NCI-H82 treated with DMSO at 0.1 percent for 48 hours (cell line): Measurements from ENCODE around the gene FLNA.
A peak's percentile ranks its signal among the peaks of the same experiment; 100 is the strongest.
"Not testable (repeated sequence)": the region's sequence is repeated elsewhere in the genome, so short reads cannot be mapped to it uniquely, and the experiment has no call there.

ENCODE experiments used
- DNase-seq: peaks from one replicate; lab custom pipeline; 2025; ENCODE audit not compliant: unreplicated experiment; lab: John Stamatoyannopoulos, UW

Gene FLNA, protein sequence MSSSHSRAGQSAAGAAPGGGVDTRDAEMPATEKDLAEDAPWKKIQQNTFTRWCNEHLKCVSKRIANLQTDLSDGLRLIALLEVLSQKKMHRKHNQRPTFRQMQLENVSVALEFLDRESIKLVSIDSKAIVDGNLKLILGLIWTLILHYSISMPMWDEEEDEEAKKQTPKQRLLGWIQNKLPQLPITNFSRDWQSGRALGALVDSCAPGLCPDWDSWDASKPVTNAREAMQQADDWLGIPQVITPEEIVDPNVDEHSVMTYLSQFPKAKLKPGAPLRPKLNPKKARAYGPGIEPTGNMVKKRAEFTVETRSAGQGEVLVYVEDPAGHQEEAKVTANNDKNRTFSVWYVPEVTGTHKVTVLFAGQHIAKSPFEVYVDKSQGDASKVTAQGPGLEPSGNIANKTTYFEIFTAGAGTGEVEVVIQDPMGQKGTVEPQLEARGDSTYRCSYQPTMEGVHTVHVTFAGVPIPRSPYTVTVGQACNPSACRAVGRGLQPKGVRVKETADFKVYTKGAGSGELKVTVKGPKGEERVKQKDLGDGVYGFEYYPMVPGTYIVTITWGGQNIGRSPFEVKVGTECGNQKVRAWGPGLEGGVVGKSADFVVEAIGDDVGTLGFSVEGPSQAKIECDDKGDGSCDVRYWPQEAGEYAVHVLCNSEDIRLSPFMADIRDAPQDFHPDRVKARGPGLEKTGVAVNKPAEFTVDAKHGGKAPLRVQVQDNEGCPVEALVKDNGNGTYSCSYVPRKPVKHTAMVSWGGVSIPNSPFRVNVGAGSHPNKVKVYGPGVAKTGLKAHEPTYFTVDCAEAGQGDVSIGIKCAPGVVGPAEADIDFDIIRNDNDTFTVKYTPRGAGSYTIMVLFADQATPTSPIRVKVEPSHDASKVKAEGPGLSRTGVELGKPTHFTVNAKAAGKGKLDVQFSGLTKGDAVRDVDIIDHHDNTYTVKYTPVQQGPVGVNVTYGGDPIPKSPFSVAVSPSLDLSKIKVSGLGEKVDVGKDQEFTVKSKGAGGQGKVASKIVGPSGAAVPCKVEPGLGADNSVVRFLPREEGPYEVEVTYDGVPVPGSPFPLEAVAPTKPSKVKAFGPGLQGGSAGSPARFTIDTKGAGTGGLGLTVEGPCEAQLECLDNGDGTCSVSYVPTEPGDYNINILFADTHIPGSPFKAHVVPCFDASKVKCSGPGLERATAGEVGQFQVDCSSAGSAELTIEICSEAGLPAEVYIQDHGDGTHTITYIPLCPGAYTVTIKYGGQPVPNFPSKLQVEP (N-terminal part only)

DNA sequence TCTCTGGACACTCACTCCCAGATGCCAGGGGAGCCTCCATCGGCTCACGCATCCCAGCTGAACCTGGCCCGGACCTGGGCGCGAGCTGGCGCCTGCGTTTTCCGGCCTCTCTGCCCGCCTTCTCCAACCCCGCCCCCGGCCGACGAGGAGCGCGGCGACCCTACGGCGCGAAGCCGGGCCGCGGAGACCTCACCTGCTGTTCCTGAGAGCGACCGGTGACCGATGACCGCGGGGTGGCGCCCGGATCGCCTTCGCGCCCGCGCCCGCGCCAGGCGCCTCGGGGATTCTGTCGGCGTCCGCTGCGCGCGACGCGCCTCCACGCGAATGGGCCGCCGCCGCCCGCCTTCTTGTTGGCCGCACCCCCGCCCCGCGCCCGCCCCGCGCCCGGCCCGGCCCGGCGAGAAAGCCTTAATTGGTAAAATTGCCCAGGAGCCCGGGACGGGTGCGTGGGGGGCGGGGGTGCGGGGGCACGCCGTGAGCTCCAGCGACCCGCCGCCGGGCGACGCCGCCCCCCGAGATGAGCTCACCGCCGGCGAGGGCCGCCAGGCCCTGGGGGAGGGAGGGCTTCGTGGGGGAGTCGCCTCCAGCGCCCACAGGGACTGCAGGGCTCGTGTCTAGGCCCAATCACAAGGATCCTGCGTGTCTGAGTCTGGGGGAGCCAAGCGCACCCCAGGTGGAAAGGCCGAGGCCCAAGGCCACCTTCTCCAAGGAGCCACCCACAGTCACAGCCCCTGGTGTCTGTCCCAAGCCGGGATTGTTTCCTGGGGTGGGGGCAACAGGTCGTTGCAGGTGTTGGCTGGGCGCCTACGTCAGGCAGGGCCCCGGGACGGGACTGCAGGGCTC, at the start of gene FLNA:
TSS of gene FLNA (minus strand) at position 322 of the 843 bp plus-strand sequence. CDS start 3,389 bp downstream, outside the sequence.
- DNase-seq: no peak

DNA sequence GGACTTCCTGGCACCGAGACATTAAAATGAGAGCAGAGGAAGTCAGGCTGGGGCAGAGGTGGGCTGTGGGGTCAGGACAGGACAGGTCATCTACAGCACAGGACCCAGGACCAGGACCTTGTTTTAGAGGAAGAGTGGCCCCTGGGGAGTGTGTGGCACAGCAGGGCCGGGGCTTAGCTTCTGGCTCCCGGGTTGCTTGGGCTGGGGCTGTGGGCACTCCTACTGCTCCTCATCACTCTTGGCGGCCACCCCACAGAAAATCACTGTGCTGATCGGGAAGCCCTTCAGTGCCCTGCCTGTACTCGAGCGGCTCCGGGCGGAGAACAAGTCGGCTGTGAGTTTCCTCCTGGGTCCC, 45.9 kb upstream of the FLNA start:
- DNase-seq: no peak

DNA sequence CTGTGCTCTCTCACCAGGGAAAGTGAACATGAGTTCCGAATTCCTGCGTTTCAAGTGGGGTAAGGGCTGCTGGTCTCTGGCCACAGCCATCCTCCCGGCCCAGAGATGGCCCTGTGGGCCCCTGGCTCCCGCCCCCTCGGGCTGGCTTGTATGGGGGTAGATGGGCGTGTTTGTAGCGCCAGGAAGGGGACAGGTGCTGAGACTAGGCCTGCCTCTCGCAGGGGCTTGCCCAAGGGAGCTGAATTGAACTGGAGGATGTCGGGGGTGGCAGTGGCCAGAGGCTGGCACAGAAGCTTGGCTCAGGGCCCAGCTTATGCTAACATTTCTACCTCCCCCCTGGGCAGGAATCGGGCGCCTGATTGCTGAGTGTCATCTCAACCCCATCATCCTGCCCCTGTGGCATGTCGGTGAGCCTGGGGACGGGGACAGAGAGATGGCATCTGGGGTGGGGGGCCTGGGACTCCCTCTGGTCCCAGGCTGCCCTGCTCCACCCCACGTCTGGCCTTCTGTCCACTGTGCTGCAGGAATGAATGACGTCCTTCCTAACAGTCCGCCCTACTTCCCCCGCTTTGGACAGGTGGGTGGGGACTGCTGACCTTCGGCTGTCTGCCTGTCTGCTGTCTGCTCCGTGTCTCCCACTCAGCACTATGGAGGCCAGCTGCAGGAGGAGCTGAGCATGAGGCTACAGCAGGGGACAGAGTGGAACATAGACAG, 45.4 kb upstream of the FLNA start:
- DNase-seq: no peak

DNA sequence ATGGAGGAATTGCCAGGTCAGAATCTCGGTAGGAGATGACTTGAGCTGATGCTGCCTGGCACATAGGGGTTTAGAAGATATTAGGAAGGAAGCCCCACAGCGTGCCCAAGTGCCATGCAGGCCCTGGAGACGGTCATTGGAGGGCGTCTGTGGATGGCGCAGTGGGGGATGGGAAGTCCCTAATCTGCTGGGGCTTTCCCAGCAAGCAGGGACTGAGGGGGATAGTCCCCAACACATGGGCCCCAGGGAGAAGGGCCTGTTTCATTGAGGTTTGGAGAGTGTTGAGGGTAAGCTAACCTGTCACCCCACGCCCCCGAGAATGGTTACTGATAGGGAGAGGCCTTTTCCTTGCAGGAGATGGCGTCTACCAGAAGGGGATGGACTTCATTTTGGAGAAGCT, 44.8 kb upstream of the FLNA start:
- no peak for DNase-seq

DNA sequence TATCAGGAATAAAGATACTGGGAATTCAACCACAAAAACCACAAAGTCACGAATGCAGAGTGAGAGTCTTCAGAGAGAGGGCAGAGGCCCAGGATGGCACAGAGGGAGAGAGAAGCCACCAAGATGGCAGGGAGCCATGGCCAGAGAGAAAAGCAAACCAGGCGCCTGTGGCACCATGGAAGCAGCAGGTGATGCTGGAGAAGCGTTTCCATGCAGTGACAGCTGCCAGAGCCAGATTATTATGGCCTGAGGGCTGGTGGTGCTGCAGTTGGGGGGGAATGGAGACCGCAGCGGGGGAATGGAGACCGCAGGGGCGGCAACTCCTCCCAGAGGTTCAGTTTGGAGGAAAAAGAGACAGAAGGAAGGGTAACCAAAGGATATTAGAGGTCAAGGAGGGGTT, 42.7 kb upstream of the FLNA start:
- DNase-seq: no peak

DNA sequence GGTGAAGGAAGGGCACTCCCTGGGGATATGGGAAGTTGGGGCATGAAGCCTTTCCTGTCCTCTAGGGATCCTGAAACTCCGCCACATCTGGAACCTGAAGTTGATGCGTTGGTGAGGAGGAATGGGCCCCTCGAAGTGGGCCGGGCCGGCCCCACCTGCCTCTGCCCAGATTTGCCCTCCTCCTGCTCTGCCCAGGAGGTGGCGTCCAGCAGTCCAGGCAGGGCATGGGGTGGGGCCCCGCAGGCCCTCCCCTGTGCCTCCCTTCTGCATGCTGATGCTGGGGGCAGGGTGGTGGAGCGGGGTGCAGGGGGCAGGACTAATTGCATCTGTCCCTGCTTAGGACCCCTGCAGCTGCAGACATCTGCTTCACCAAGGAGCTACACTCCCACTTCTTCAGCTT, 38.7 kb upstream of the FLNA start:
- no peak for DNase-seq

DNA sequence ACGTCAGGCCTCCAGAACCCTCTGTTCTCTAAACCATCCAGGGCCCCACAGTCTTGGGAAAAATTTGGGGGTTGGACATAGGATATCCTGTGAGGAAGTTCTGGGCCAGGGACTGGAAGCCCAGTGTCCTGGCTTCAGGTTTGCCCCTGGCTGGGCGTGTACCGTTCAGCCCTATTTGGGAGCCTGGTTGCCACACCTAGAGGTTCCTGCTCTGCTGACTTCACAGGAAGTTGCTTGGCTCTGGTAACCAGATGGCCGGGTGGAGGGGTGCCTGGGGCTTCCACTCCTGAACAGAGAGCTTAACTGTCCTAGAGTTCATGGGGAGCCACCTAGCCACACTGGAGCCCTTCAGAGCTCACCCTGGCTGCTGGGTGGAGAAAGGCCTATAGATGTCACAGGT, 38.0 kb upstream of the FLNA start:
- DNase-seq: no peak

DNA sequence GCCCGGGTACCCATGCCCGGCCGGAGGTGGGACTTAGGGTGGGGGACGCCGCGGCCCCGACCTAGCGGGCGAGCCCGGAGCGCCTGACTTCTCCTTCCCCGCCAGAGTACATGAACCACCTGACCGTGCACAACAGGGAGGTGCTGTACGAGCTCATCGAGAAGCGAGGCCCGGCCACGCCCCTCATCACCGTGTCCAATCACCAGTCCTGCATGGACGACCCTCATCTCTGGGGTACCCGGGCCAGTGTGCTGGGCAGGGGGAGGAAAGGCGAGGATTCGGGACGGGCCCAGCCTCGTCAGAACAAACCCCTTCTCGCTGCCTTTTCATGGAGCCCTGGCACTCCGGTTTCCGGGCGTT, 37.5 kb upstream of the FLNA start:
- DNase-seq: peak; percentile 41

DNA sequence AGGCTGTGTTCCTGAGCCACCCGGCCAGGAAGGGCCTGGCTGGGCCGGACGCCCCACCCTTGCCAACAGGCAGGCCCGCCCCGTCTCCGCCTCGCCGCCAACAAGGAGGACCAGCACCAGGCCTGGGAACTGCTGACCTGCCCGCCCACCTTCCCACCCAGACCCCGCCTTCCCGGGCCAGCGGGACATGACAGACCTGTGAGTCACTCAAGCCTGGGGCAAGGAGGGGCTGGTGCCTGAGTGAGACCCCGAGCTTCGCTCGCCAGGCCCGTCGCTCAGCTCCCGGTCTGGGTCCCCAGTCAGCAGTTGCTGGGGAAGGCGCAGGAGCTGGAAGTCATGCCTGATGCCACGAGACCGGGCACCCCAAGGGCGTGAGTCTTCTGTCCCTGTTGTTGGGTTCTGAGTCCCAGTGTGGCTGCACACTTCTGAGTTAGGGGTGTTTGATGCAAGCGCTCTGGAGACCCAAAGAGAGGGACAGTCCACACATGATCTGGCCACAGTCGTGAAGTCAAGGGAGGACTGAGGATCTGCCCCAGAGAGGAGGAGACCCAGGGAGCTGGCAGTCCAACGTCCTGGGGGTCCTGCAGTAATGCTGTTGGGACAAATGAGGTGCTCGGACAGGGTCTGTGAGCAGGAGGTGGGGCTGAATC, 34.9 kb upstream of the FLNA start, which contains the start of gene DNASE1L1:
TSS of gene DNASE1L1 (minus strand) at position 33 of the 650 bp plus-strand sequence. CDS start 3,686 bp downstream, outside the sequence.
- no peak for DNase-seq

DNA sequence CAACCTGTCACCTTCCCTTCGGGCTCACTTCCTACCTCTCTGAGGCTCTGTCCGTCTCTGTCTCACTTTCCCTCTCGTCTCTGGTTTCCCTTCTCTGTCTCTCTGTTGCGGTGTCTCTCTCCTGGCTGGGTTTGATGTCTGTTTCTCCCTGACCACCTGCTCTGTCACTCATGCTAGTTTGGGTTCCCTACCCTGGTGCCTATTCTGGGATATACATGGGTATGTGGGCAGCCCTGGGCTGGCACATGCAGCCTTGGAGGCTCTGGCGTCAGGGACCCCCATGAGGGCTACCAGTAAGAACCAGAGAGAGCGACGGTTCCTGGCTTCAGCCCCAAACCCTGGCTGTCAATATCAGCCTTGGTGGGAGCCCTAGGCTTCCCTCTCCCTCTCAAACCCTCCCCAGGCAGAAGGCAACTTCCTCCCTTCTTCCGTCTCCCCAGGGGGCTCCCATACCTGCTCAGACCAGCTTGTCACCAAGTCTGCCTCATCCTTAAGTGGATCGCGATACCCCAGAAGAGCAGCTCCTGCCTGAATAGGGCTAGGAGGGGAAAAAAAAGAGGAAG, 34.3 kb upstream of the FLNA start:
- DNase-seq: no peak

DNA sequence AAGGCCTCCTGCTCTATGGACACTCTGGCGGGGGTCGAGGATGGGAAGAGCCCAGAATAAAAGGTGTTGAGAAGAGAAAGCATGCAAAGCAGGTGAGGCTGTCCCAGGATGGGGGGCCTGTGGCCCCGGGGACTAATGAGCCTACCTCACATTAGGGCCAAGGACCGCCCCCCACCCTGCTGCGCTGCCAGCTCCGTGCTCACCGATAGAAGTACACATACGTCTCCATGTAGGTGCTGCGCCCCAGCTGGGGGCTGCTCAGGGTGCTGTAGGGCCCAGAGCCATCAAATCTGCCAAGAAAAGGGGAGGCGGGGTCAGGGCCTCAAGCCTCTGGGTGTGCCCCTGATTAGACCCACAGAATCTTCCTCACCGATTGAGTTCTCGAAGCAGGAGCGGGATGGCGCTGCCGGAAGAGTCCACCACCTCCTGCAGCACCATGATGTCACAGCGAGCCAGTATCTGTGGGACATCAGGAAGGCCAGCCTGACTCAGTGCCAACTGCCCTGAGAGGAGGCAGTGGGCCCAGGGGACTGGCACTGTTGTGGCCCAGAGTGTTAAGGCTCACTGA, 30.3 kb upstream of the FLNA start:
- no peak for DNase-seq

DNA sequence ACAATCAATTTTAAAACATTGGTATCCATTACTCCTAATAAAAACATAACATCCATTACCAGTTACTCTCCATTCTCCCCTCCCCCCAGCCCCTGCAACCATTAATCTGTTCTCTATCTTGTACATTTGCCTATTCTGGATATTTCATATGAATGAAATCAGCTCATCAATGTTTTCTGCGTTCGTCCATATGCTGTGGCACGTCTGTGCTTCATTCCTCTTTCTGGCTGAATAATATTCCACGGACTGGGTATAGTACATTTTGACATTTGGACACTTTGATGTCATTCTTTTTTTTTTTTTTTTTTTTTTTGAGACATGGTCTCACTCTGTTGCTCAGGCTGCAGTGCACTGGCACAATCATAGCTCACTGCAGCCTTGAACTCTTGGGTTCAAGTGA, 29.4 kb upstream of the FLNA start:
- DNase-seq: no peak

DNA sequence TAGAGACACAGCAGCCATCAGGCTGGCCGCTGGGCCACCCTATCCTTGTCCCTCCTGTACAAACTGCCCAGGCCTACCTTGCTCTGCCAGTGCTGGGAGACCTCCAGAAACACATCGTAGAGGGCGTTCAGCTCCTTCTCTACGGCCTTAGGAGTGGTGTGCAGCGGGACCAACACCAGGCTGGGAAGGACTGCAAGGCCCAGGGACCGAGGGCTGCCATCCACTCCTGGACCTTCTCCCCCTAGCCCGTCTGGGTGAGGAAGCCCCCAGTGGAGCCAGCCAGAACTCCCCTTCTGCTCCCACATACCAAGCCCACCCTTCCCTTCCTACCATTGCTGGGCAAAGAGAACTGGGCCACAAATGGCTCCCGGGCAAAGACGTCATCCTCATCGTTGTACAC, 28.8 kb upstream of the FLNA start:
- DNase-seq: no peak

DNA sequence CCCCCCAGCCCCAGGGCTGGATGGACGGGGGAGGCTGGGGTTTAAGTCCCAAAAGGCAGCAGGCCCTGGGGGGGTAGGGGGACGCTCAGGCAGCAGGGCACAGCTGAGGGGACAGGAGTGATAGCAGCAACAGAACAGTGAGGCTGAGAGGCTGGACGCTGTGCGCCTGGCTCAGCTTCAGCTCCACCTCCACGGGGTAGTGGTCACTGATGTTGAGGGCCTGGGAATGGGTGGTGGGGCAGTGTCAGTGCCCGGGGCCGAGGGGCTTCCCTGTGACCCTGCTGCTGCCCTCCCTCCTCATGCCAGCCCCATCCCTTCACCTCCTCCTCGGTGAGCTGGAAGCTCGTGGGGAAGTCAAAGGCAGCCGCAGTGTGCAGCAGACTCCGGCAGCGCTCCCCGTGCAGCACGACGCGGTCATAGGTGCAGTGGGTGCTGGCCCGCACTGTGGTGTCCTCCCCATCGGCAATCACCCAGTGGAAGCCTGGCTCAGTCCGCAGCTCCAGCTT, 28.2 kb upstream of the FLNA start:
- no peak for DNase-seq

DNA sequence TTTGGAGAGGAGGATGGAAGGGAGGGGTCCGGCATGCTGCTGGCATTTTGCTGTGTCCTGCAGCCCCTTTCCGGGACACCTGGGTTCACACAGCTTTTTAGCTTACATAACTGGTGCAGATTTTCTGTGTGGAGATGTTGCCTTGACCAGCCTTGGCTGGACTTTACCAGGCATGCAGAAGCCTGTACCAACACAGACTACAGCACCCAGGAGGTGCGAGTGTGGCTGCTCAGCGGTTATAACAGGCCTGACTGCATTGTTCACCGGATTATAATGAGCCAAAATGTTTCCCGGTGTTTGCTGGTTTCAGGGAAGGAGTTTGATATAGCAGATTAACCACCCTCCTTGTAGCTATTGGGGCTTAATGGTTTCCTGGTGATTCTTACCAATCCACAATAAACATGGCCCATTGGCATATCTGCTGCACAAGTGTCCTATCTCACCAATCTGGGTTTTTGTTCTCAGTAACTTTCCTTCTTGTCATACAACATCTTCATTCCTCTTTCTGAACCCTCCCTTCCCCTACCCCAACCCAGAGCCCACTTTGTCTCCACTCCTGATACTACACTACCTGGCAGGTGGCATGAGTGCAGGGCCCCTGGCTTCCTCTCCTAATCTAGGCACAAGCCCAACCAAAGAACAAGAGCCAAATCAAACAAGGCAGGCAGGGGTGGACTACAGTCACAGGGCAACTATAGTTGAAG, 27.6 kb upstream of the FLNA start:
- no peak for DNase-seq

DNA sequence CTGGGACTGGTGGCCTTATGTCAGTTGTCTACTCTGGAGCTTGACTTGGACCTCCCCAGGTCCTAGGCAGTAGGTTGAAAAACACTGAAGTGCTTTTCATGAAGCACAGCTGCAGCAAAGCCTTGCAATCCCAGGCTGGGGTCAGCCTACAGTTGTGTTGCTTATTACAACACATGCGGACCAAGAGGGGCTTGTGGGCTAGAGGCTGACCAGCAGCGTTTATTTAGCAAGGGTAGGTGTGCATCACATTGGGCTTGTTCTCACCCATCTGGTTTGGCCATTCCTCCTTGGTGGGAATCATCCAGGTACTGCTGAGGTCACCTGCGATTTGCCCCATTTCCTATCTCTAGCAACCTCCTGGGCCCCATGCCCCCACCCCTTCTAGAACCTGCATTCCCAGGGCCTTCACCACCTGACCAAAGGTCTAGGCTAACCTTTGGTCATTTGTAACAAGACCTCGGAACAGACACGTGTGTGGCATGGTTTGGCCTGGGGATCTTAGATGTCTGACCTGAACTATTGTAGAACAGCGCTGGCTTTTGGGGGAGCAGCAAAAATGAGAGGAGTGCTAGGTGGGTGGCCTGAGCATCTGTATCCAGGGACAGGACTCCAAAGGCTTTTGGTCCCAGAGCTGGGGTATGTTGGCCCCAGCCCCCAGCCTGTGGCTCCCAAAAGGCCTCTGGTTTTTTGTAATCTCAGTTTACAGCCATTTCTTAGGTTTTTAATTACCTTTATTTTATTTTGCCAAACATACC, 26.8 kb upstream of the FLNA start:
- DNase-seq: no peak

DNA sequence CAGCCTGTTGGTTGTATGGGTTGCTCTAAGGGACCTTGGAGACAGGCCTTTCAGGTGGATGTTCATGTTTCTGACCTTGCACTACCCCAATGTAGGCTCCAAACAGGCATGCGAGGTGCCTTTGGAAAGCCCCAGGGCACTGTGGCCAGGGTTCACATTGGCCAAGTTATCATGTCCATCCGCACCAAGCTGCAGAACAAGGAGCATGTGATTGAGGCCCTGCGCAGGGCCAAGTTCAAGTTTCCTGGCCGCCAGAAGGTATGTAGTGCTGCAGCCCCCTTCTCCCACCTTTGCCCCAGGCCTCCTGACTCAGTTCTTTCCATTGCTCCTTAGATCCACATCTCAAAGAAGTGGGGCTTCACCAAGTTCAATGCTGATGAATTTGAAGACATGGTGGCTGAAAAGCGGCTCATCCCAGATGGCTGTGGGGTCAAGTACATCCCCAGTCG, 26.0 kb upstream of the FLNA start:
- not testable (repeated sequence) for DNase-seq
